Measurements from ENCODE around the gene VPS37C. TPM values are rescaled to one million over a fixed set of nuclear protein-coding genes. Genes with fewer than 3 reads are reported as not detected.

Gene VPS37C
- polyA plus RNA-seq, 3 donors, result 20.7 to 22.6 (median 20.7) TPM

Other genes starting within 250 kb of the VPS37C start
- gene TMEM109, start 247.3 kb downstream of the VPS37C start, polyA plus RNA-seq (ENCODE audit: insufficient read length in 3 of 3), result 100 to 1,000 TPM in 1 of 3 donors, 10 to 100 TPM in 2; 84.4 to 101 (median 89.5) TPM
- gene TMEM132A, start 237.0 kb downstream of the VPS37C start, polyA plus RNA-seq (ENCODE audit: insufficient read length in 3 of 3), result 10 to 100 TPM; 70.4 to 97.9 (median 94.0) TPM
- 10 to 100 TPM; 16.9 to 22.2 (median 18.4) TPM for gene SLC15A3, start 209.2 kb downstream of the VPS37C start, polyA plus RNA-seq (ENCODE audit: insufficient read length in 3 of 3)
- 1 to 10 TPM; 1.1 to 2.5 (median 1.8) TPM for gene CD6, start 189.7 kb downstream of the VPS37C start, polyA plus RNA-seq (ENCODE audit: insufficient read length in 3 of 3)
- gene CD5, start 58.9 kb downstream of the VPS37C start, polyA plus RNA-seq (ENCODE audit: insufficient read length in 3 of 3), result under 1 TPM in 2 of 3 donors, not detected in 1; 0.09 to 0.10 TPM
- gene PGA3, start 42.1 kb upstream of the VPS37C start, polyA plus RNA-seq (ENCODE audit: insufficient read length in 3 of 3), result under 1 TPM in 2 of 3 donors, not detected in 1; 0.30 to 0.51 TPM
- under 1 TPM; 0.30 to 0.59 (median 0.44) TPM for gene PGA4, start 60.9 kb upstream of the VPS37C start, polyA plus RNA-seq (ENCODE audit: insufficient read length in 3 of 3)
- under 1 TPM in 2 of 3 donors, not detected in 1; 0.46 to 0.92 TPM for gene PGA5, start 79.7 kb upstream of the VPS37C start, polyA plus RNA-seq (ENCODE audit: insufficient read length in 3 of 3)
- gene VWCE, start 133.9 kb upstream of the VPS37C start, polyA plus RNA-seq (ENCODE audit: insufficient read length in 3 of 3), result 1 to 10 TPM; 2.7 to 5.6 (median 3.5) TPM
- 100 to 1,000 TPM; 222 to 233 (median 226) TPM for gene DDB1, start 171.7 kb upstream of the VPS37C start, polyA plus RNA-seq (ENCODE audit: insufficient read length in 3 of 3)
- gene TKFC, start 171.8 kb upstream of the VPS37C start, polyA plus RNA-seq (ENCODE audit: insufficient read length in 3 of 3), result 10 to 100 TPM; 63.4 to 78.1 (median 65.2) TPM
- 10 to 100 TPM; 27.0 to 33.2 (median 32.3) TPM for gene CYB561A3, start 200.5 kb upstream of the VPS37C start, polyA plus RNA-seq (ENCODE audit: insufficient read length in 3 of 3)
- 10 to 100 TPM; 40.6 to 53.6 (median 51.8) TPM for gene TMEM138, start 200.9 kb upstream of the VPS37C start, polyA plus RNA-seq (ENCODE audit: insufficient read length in 3 of 3)
- gene TMEM216, start 231.2 kb upstream of the VPS37C start, polyA plus RNA-seq (ENCODE audit: insufficient read length in 3 of 3), result 10 to 100 TPM; 31.8 to 37.7 (median 34.7) TPM